GM12878 (cell line): Measurements from ENCODE around the gene TENT4B. TPM values are rescaled to one million over a fixed set of nuclear protein-coding genes. Genes with fewer than 3 reads are reported as not detected.

Experiments
- ATAC-seq: fragments of 200-7000 bp; cut with Tn5 transposase; 3 replicates; pipeline ENCODE4 v1.9.1; 2020; ENCODE audit warnings: mild to moderate bottlenecking, moderate library complexity
- BruUV-seq: library from RNA; stranded (reverse); fragments of 400-500 nt; replicated peaks from 2 replicates; lab custom pipeline; 2021; lab: Mats Ljungman, UMichigan
- CTCF ChIA-PET: fragments of 300-600 bp; sonication (Branson Sonifier 250); formaldehyde crosslinking; extraction: SDS; loops from one replicate; lab custom pipeline; 2021; ENCODE audit warnings: inconsistent platforms; lab: Yijun Ruan, JAX
- POLR2A ChIA-PET: fragments of 350-600 bp; formaldehyde crosslinking; extraction: SDS; loops from one replicate; lab custom pipeline; 2021; ENCODE audit warnings: inconsistent platforms; lab: Charles Lee
- RAD21 ChIA-PET: fragments of 300-600 bp; sonication (Branson Sonifier 250); formaldehyde crosslinking; loops from one replicate; lab custom pipeline; 2023; ENCODE audit warnings: antibody characterized with exemption; ENCODE audit not compliant: unreplicated experiment; lab: Charles Lee
- SMC1A ChIA-PET: fragments of 300-600 bp; sonication (Branson Sonifier 250); formaldehyde crosslinking; loops from one replicate; lab custom pipeline; 2023; ENCODE audit not compliant: unreplicated experiment, uncharacterized antibody; lab: Charles Lee
- DNase-seq: peaks from one replicate; pipeline ENCODE4 v3.0.0-alpha.2; 2011; ENCODE audit warnings: low read depth, low spot score
- FAIRE-seq: peaks from 3 replicates; lab custom pipeline; 2011; peaks lifted over from hg19 to GRCh38; lab: Jason Lieb, UNC
- H2AFZ ChIP-seq: 2 replicates; pipeline ENCODE4 v1.6.0; 2011; ENCODE audit warnings: low read depth, low read length, control low read depth; ENCODE audit not compliant: control insufficient read depth
- H3K27ac ChIP-seq: 2 replicates; pipeline ENCODE4 v1.5.1; 2011; ENCODE audit warnings: control low read depth; ENCODE audit not compliant: control insufficient read depth, insufficient read depth
- H3K27me3 ChIP-seq, 2 experiments: replicated peaks in 1 of 2; 2 replicates each; pipeline versions ENCODE4 v1.6.0 to v1.6.1; 2011; ENCODE audit warnings: low read length in 1 of 2; ENCODE audit not compliant: control insufficient read depth in 2 of 2, insufficient read depth in 2 of 2
- H3K36me3 ChIP-seq, 2 experiments: 2 replicates each; pipeline ENCODE4 v1.5.1; 2011; ENCODE audit warnings: low read length in 1 of 2; ENCODE audit not compliant: control insufficient read depth in 2 of 2, insufficient read depth in 2 of 2
- H3K4me1 ChIP-seq: 2 replicates; pipeline ENCODE4 v1.6.1; 2011; ENCODE audit warnings: mild to moderate bottlenecking, low read length, moderate library complexity, mixed read lengths; ENCODE audit not compliant: control insufficient read depth, insufficient read depth
- H3K4me2 ChIP-seq: 2 replicates; pipeline ENCODE4 v1.6.0; 2011; ENCODE audit warnings: control low read depth; ENCODE audit not compliant: control insufficient read depth, insufficient read depth
- H3K4me3 ChIP-seq: fragments of 200-600 bp; sonication (generic); 2 replicates; pipeline ENCODE4 v1.5.1; 2016
- H3K79me2 ChIP-seq: 2 replicates; pipeline ENCODE4 v1.6.0; 2011; ENCODE audit warnings: low read length; ENCODE audit not compliant: control insufficient read depth, insufficient read depth
- H3K9ac ChIP-seq: 2 replicates; pipeline ENCODE4 v1.8.0; 2011; ENCODE audit warnings: low read length, control low read depth, mixed read lengths; ENCODE audit not compliant: control insufficient read depth, insufficient read depth
- H3K9me3 ChIP-seq: replicated peaks from 3 replicates; pipeline ENCODE4 v1.5.1; 2011; ENCODE audit warnings: mild to moderate bottlenecking, low read length; ENCODE audit not compliant: control insufficient read depth, insufficient read depth
- H4K20me1 ChIP-seq: 2 replicates; pipeline ENCODE4 v1.6.0; 2011; ENCODE audit not compliant: control insufficient read depth, insufficient read depth
- MTA2 ChIP-seq: fragments of 450-650 bp; IDR thresholded peaks from 2 replicates; pipeline ENCODE4 v1.6.1; 2016; ENCODE audit warnings: low read depth, mild to moderate bottlenecking, moderate library complexity
- NBN ChIP-seq: fragments of 450-650 bp; IDR thresholded peaks from 2 replicates; pipeline ENCODE4 v1.6.1; 2016
- NFXL1 ChIP-seq: fragments of 450-650 bp; IDR thresholded peaks from 2 replicates; pipeline ENCODE4 v1.6.1; 2017; ENCODE audit warnings: antibody characterized with exemption, mild to moderate bottlenecking, borderline replicate concordance
- PML ChIP-seq: IDR thresholded peaks from 2 replicates; pipeline ENCODE4 v1.6.1; 2012; ENCODE audit warnings: low read length, inconsistent platforms
- POLR2AphosphoS2 ChIP-seq: IDR thresholded peaks from 2 replicates; pipeline ENCODE4 v1.6.1; 2011; ENCODE audit warnings: low read depth, mild to moderate bottlenecking, low read length, improper control_type of control experiment, moderate library complexity
- RAD21 ChIP-seq: IDR thresholded peaks from 2 replicates; pipeline ENCODE4 v1.6.1; 2011; ENCODE audit warnings: mild to moderate bottlenecking, low read depth, low read length, moderate library complexity; ENCODE audit not compliant: insufficient read depth
- RAD51 ChIP-seq: fragments of 450-650 bp; IDR thresholded peaks from 2 replicates; pipeline ENCODE4 v1.6.1; 2016; ENCODE audit warnings: moderate library complexity, mild to moderate bottlenecking, inconsistent platforms
- SMAD5 ChIP-seq: IDR thresholded peaks from 2 replicates; pipeline ENCODE4 v1.6.1; 2016; ENCODE audit warnings: antibody characterized with exemption, low read depth
- SPI1 ChIP-seq: IDR thresholded peaks from 2 replicates; pipeline ENCODE4 v1.6.1; 2011; ENCODE audit warnings: low read depth, mild to moderate bottlenecking, low read length, moderate library complexity, borderline replicate concordance; ENCODE audit not compliant: insufficient read depth
- TCF7 ChIP-seq: IDR thresholded peaks from 2 replicates; pipeline ENCODE4 v1.6.1; 2014; ENCODE audit warnings: antibody characterized with exemption, borderline replicate concordance
- ZNF24 ChIP-seq: fragments of 450-650 bp; IDR thresholded peaks from 2 replicates; pipeline ENCODE4 v1.6.1; 2017; ENCODE audit warnings: antibody characterized with exemption, mild to moderate bottlenecking
- ZNF384 ChIP-seq: IDR thresholded peaks from 2 replicates; pipeline ENCODE4 v1.6.1; 2012; ENCODE audit warnings: low read depth, mild to moderate bottlenecking, low read length, improper control_type of control experiment, borderline replicate concordance
- WGBS: methylation state at CpG from one replicate; pipeline ENCODE4 v1.1.6; 2016; ENCODE audit warnings: low lambda C conversion rate; ENCODE audit not compliant: insufficient replicate concordance, insufficient coverage; ENCODE audit errors: missing lambda C conversion rate; 5-methylcytosine and 5-hydroxymethylcytosine counted together
- in situ Hi-C: fragments of 300-500 bp; cut with MboI; formaldehyde crosslinking; loops from 9 replicates; pipeline ENCODE4 v1.14.3; 2018; ENCODE audit warnings: mixed read lengths
- intact Hi-C: fragments of 100-400 bp; cut with micrococcal nuclease; formaldehyde crosslinking; loops from one replicate; pipeline ENCODE4 v1.14.2; 2022; ENCODE audit not compliant: unreplicated experiment
- polyA plus RNA-seq, 11 experiments: library from polyadenylated mRNA; depleted of rRNA in 4 of 11; unstranded in 6 of 11; stranded (reverse) in 5 of 11; fragments of >200 nt; fragmentation: Nextera tagmentation in 4 of 11; fragmentation: Illumina TruSeq in 1 of 11; extraction: Ambion mirVana in 4 of 11; extraction: Trizol in 1 of 11; gene quantifications; 1 replicate in 1 of 11; 2 replicates in 10 of 11; pipeline versions ENCODE4 v1.2.1 to v1.2.3, GENCODE V29; 2011 to 2016; ENCODE audit warnings: inconsistent platforms in 2 of 11, missing spikeins in 2 of 11, low read depth in 1 of 11
- total RNA-seq, 4 experiments: library from RNA; depleted of rRNA in 3 of 4; stranded (reverse); fragments of >200 nt in 3 of 4; fragmentation: Illumina TruSeq in 1 of 4; extraction: Trizol in 1 of 4; gene quantifications; 2 replicates each; pipeline versions ENCODE4 v1.2.1 to v1.2.3, GENCODE V29; 2013 to 2021
- TF ChIP-seq, protein P1 (sequence below): fragments of 150-350 bp; IDR thresholded peaks from 2 replicates; pipeline ENCODE4 v1.6.1; 2014; ENCODE audit warnings: mild to moderate bottlenecking, low read depth, low read length

TENT4B gene
- total and polyA plus RNA-seq, 10 of the 15 experiments (the other 5 are each of a cell fraction or from before 2014, with no cell fraction given), result 4.4 to 16.7 (median 10.8) TPM

- SMC1A ChIA-PET, result interaction anchor here (1.0 to 7.8 kb wide), 4 partner anchors 107 to 449 kb away, joined by 3 to 82 read pairs (median 4); no protein-coding TSS in a partner anchor
- no peak overlapping the region for H3K4me2 ChIP-seq
- RAD21 ChIA-PET, result interaction anchor here (1.8 kb wide), 1 partner anchor 590 kb away, joined by 6 read pairs; no protein-coding TSS in a partner anchor
- no peak overlapping the region for H2AFZ ChIP-seq
- in situ Hi-C loops (no loop called here), intact Hi-C loops (loop anchor here (10.0 kb wide), 2 partner anchors 109 to 589 kb away; no protein-coding TSS in a partner anchor)
- CTCF ChIA-PET, result interaction anchor here (0.7 to 11.8 kb wide), 5 partner anchors 13 to 590 kb away, joined by 3 to 422 read pairs (median 7); partner anchors contain the start of genes CNEP1R1 and HEATR3
- ATAC-seq (no peak), DNase-seq (no peak), FAIRE-seq (no peak)
- no peak overlapping the region for H3K4me3 ChIP-seq
- POLR2A ChIA-PET, result no interaction called here
- 97% methylated on average over 6 of the region's 6 CpGs for WGBS
- no peak overlapping the region for H3K9ac ChIP-seq
- TF ChIP-seq NBN (no peak), SMAD5 (no peak)
- H3K36me3 ChIP-seq, result peaks cover 5 to 21% of the 10 kb centered on the region in 2 experiments
- no peaks in the 10 kb centered on the region for H4K20me1 ChIP-seq
- no peaks in the 10 kb centered on the region for H3K9me3 ChIP-seq
- no peaks in the 10 kb centered on the region for H3K4me1 ChIP-seq
- no peaks in the 10 kb centered on the region; the same call in 1 of the 2 replicates for H3K79me2 ChIP-seq
- H3K27me3 ChIP-seq, result no peaks in the 10 kb centered on the region
- BruUV-seq, result no TSS peak
- H3K27ac ChIP-seq, result no peak overlapping the region
Measured at GRCh38 chr16:50216231-50216630, 63.1 kb downstream of the TENT4B start.

DNA sequence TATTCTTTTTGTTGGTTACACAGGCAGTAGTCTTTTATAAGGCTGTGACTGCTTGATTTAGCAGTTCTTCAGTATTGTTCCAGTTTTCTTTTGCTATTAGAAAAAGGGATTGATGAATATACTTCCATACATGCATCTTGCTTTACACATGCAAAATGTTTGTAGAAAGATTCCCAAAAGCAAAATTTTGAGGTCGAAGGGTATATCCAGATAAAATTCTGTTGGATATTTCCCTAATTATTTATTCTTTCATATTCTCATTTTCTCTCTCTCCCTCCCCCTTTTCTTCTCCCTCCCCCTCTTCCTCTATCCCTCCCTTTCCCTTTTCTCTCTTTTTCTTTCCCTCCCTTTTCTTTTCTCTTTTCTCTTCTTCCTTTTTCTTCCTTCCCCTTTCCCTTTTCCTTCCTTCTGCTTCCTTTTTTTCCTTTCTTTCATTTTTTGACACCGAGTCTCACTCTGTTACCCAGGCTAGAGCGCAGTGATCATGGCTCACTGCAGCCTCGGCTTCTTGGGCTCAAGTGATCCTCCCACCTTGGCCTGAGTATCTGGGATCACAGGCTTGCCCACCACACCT lies 66.4 kb downstream of the TENT4B start:
- intact Hi-C loops (loop anchor here (10.0 kb wide), 2 partner anchors 105 to 585 kb away; no protein-coding TSS in a partner anchor), in situ Hi-C loops (no loop called here)
- no peaks in the 10 kb centered on the region for H3K4me1 ChIP-seq
- FAIRE-seq (no peak), ATAC-seq (no peak), DNase-seq (no peak)
- no peaks in the 10 kb centered on the region for H3K27me3 ChIP-seq
- no TSS peak for BruUV-seq
- H3K9ac ChIP-seq, result no peak overlapping the region
- POLR2A ChIA-PET, result no interaction called here
- RAD21 ChIA-PET, result no interaction called here
- H3K79me2 ChIP-seq, result no peaks in the 10 kb centered on the region; the same call in 1 of the 2 replicates
- CTCF ChIA-PET, result no interaction called here
- WGBS, result 98% methylated on average over 3 of the region's 4 CpGs
- SMC1A ChIA-PET, result no interaction called here
- H3K27ac ChIP-seq, result no peak overlapping the region
- no peaks in the 10 kb centered on the region for H3K9me3 ChIP-seq
- H3K36me3 ChIP-seq, result peaks cover 6 to 23% of the 10 kb centered on the region in 2 experiments; a peak in 3 of 4 replicates
- H4K20me1 ChIP-seq, result no peaks in the 10 kb centered on the region
- no peak overlapping the region for H3K4me2 ChIP-seq
- no peak for TF ChIP-seq POLR2AphosphoS2
- TF ChIP-seq RAD21, result no peak
- TF ChIP-seq MTA2, result no peak
- TF ChIP-seq SPI1, result no peak
- TF ChIP-seq TCF7, result no peak
- no peak for TF ChIP-seq PML
- TF ChIP-seq RAD51, result no peak
- TF ChIP-seq, protein P1, sequence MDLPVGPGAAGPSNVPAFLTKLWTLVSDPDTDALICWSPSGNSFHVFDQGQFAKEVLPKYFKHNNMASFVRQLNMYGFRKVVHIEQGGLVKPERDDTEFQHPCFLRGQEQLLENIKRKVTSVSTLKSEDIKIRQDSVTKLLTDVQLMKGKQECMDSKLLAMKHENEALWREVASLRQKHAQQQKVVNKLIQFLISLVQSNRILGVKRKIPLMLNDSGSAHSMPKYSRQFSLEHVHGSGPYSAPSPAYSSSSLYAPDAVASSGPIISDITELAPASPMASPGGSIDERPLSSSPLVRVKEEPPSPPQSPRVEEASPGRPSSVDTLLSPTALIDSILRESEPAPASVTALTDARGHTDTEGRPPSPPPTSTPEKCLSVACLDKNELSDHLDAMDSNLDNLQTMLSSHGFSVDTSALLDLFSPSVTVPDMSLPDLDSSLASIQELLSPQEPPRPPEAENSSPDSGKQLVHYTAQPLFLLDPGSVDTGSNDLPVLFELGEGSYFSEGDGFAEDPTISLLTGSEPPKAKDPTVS, result no peak
- no peak for TF ChIP-seq ZNF24
- no peak for TF ChIP-seq NFXL1
- TF ChIP-seq ZNF384, result no peak
- no peak overlapping the region for H3K4me3 ChIP-seq
- no peak overlapping the region for H2AFZ ChIP-seq
